Lower leg skin (tissue), 4 donors: Measurements from ENCODE around the gene SLC24A5. TPM values are rescaled to one million over a fixed set of nuclear protein-coding genes. Genes with fewer than 3 reads are reported as not detected.

Experiments
- DNase-seq, 2 donors: peaks; one replicate each; pipeline ENCODE4 v3.0.0-alpha.2; 2019; ENCODE audit warnings: low spot score in 2 of 2
- H3K4me3 ChIP-seq: fragments of 200-600 bp; sonication (generic); 2 replicates; pipeline ENCODE4 v1.5.1; 2017; ENCODE audit warnings: mild to moderate bottlenecking, low read depth; ENCODE audit not compliant: poor library complexity, severe bottlenecking
- POLR2A ChIP-seq, 2 donors: fragments of 450-650 bp; IDR thresholded peaks; one replicate each; pipeline ENCODE4 v1.6.1; 2016 to 2017; ENCODE audit warnings: antibody characterized with exemption in 2 of 2, mild to moderate bottlenecking in 1 of 2, moderate library complexity in 1 of 2
- WGBS, 2 donors: methylation state at CpG; one replicate each; pipeline ENCODE4 v1.1.5; 2018; 5-methylcytosine and 5-hydroxymethylcytosine counted together
- intact Hi-C: fragments of 100-400 bp; cut with DNase I; formaldehyde crosslinking; loops from one replicate; pipeline ENCODE4 v1.15.0; 2023; ENCODE audit warnings: low total_unique reads
- total RNA-seq, 4 donors: library from RNA; depleted of rRNA; stranded (reverse); fragments of >200 nt; gene quantifications; one replicate each; pipeline ENCODE4 v1.1.0, GENCODE V29; 2016
- TF ChIP-seq, protein P1 (sequence below), 3 donors: fragments of 450-650 bp; IDR thresholded peaks; one replicate each; pipeline ENCODE4 v1.5.1; 2016; ENCODE audit warnings: antibody characterized with exemption in 3 of 3, mild to moderate bottlenecking in 3 of 3, moderate library complexity in 2 of 3

SLC24A5 gene
- total RNA-seq, 4 donors from 2014 or later = 3.4 to 6.1 (median 4.2) TPM

DNA sequence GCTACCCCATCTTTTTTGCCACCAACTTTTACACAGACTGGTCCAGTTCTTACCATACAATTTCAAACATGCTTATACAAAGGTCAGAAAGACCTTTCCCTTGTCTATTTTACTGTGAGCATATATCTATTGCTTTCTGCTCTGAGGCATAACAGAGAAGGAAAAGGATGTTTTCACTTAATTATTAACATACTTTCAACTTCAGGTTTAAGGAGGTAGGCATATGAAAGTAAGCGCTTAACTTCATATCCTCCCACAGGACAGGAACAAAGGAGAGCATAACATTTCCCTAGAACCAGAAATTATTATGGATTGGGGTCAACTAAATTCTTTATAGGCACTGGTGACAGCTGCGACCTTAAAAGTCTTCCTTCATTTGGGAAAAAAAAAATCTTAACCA is 56.2 kb downstream of the SLC24A5 start:
- intact Hi-C loops = no loop called here
- WGBS, 2 donors = 71 to 77% methylated on average over 2 of the region's 2 CpGs
- no peak overlapping the region for H3K4me3 ChIP-seq
- no peak for DNase-seq
- TF ChIP-seq, protein P1, sequence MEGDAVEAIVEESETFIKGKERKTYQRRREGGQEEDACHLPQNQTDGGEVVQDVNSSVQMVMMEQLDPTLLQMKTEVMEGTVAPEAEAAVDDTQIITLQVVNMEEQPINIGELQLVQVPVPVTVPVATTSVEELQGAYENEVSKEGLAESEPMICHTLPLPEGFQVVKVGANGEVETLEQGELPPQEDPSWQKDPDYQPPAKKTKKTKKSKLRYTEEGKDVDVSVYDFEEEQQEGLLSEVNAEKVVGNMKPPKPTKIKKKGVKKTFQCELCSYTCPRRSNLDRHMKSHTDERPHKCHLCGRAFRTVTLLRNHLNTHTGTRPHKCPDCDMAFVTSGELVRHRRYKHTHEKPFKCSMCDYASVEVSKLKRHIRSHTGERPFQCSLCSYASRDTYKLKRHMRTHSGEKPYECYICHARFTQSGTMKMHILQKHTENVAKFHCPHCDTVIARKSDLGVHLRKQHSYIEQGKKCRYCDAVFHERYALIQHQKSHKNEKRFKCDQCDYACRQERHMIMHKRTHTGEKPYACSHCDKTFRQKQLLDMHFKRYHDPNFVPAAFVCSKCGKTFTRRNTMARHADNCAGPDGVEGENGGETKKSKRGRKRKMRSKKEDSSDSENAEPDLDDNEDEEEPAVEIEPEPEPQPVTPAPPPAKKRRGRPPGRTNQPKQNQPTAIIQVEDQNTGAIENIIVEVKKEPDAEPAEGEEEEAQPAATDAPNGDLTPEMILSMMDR (IDR thresholded peaks at IDR 0.05) = no peak
- TF ChIP-seq POLR2A (IDR thresholded peaks at IDR 0.05) = no peak

DNA sequence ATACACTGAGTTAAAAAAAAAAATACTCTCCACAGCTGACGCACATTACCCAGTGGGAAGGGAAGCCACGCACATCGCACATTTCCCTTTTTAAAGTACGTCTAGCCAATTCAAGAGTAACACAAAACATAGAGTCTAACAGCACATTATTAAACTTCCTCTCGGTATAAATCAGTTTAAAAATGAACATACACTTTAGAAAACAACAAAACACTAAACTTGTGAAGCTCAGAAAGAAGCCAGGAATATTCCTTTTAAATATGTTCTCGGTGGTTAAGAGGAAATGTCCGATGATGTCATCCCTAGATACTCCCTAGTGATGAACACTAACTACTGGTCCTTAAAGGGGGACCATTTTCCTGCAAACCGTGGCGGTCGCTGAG is 56.6 kb downstream of the SLC24A5 start:
- WGBS, 2 donors = 6 to 8% methylated on average over 10 of the region's 10 CpGs
- H3K4me3 ChIP-seq = peak overlapping the region; percentile 18
- intact Hi-C loops = no loop called here
- no peak for DNase-seq
- TF ChIP-seq POLR2A (IDR thresholded peaks at IDR 0.05) = no peak
- TF ChIP-seq, protein P1 (IDR thresholded peaks at IDR 0.05) = no peak

DNA sequence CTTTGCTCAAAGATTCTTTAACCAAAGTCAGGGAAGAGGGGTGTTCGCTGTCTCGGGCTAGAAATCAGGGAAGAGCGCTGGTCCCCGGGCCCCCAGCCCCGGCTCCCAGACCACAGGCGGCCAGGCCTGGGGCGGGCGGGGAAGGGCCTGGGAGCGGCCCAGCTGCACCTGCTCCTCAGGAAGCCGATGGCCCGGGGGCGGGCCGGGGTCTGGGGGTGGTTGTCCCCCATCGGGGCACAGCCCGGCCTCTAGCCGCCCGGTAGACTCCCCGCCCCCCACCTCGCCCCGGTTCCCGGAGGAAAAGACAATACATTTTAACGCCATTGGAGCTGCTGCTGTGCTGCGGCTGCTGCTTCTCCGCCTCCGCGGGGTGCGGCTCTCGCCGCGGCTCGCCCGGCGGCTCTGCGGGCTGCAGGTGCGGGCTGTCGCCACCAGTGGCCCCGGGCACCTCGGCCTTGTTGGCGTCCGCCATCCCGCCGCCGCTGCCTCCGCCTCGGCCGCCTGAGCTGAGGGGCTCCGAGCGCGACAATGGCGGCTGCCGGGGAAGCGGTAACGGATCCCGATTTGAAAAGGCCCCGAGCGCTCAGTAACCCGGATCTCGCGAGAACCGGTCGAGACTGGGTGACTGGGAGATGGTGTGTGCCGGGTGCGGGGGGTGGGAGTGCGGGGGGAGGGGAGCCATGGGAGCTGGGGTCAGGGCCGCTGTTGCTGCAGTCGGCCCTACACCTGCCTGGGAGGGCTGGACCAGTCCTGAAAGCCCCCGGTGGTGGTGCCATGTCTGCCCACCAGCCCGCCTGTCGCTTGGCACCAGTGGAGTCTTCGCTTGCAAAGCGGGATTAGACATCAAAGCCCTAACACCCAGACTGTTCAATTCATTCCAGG is 57.2 kb downstream of the SLC24A5 start, which contains the start of gene MYEF2:
TSS of gene MYEF2 (minus strand) at position 530 of the 882 bp plus-strand sequence. CDS start at position 472, 58 bp downstream.
- DNase-seq = peak in 1 of 2 donors; percentile 87
- peak within 1 kb of the TSS; percentile 18 for H3K4me3 ChIP-seq
- 6 to 7% methylated on average over 15 of the region's 71 CpGs for WGBS, 2 donors
- intact Hi-C loops = no loop called here
- TF ChIP-seq POLR2A (IDR thresholded peaks at IDR 0.05) = no peak
- TF ChIP-seq, protein P1 (IDR thresholded peaks at IDR 0.05) = no peak

DNA sequence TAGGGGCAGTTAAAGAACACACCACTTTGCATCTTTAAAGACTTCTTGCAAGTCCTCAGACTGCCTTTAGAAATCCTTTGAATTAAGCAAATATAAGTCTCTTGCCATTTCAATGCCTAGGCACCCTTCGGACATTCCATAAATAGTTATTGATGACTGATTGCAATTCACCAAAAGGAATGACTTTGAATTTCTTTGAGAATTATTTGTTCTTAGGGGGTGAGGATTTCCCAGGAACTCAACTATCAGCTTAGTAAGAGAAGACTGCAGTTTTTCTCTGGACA is 57.8 kb downstream of the SLC24A5 start:
- 76 to 78% methylated on average over 1 of the region's 1 CpG for WGBS, 2 donors
- no peak for DNase-seq
- TF ChIP-seq POLR2A (IDR thresholded peaks at IDR 0.05) = no peak
- TF ChIP-seq, protein P1 (IDR thresholded peaks at IDR 0.05) = no peak
- H3K4me3 ChIP-seq = no peak overlapping the region
- intact Hi-C loops = no loop called here

DNA sequence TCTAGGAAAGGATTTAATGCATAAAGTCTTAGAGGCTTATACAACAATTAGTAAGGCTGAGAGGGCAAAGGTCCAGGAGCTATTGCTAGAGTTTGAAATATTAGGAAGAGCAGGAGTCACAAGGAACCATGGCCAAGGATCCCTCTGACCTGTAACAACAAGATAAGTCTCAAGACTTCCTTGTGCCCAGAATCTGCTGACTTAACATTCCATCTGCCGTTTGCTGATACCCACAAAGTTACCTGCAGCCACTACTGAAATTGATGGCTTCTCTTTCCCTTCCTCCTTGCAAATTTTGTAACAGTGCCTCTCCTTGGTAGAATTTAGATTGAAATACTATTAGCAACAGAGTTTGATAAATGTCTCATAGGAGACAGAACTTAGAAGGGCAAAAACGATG is 62.0 kb downstream of the SLC24A5 start:
- no peak for DNase-seq
- no peak for TF ChIP-seq POLR2A (IDR thresholded peaks at IDR 0.05)
- TF ChIP-seq, protein P1 (IDR thresholded peaks at IDR 0.05) = no peak
- intact Hi-C loops = no loop called here
- no peak overlapping the region for H3K4me3 ChIP-seq
- WGBS, 2 donors = 67 to 69% methylated on average over 2 of the region's 2 CpGs
